CD8-positive, alpha-beta memory T cell (primary cell): ENCODE results near the gene MTAP. TPM values are rescaled to one million over a fixed set of nuclear protein-coding genes. Genes with fewer than 3 reads are reported as not detected.

Experiments
- CTCF ChIA-PET: fragments of 350-600 bp; sonication (Branson Sonifier 250); formaldehyde crosslinking; loops from one replicate; lab custom pipeline; 2021; ENCODE audit warnings: antibody characterized with exemption; lab: Charles Lee
- POLR2A ChIA-PET: fragments of 350-600 bp; sonication (Branson Sonifier 250); formaldehyde crosslinking; loops from one replicate; lab custom pipeline; 2021; ENCODE audit warnings: antibody characterized with exemption; lab: Charles Lee
- DNase-seq, 5 donors: peaks; one replicate each; pipeline versions ENCODE4 v3.0.0 to v3.0.0-alpha.2; 2020 to 2022; ENCODE audit warnings: mixed read lengths in 1 of 5
- H3K27ac ChIP-seq: one replicate; pipeline ENCODE4 v1.7.0; 2013; ENCODE audit warnings: low read depth, mild to moderate bottlenecking, low read length, moderate library complexity
- H3K27me3 ChIP-seq: 2 replicates; pipeline ENCODE4 v1.7.0; 2013; ENCODE audit warnings: low read length, mild to moderate bottlenecking; ENCODE audit not compliant: insufficient read depth, poor library complexity, severe bottlenecking
- H3K36me3 ChIP-seq: 2 replicates; pipeline ENCODE4 v1.7.0; 2013; ENCODE audit warnings: mild to moderate bottlenecking, low read length, moderate library complexity; ENCODE audit not compliant: insufficient read depth
- H3K4me1 ChIP-seq: 2 replicates; pipeline ENCODE4 v1.7.0; 2013; ENCODE audit warnings: mild to moderate bottlenecking, low read length, moderate library complexity; ENCODE audit not compliant: insufficient read depth
- H3K4me3 ChIP-seq: 2 replicates; pipeline ENCODE4 v1.7.0; 2013; ENCODE audit warnings: mild to moderate bottlenecking, low read length
- H3K9me3 ChIP-seq: 2 replicates; pipeline ENCODE4 v1.7.0; 2013; ENCODE audit warnings: mild to moderate bottlenecking, low read length
- H3K27ac Mint-ChIP-seq, 8 donors: one replicate each; pipeline ENCODE4 v1.8.0; 2020 to 2021; ENCODE audit warnings: mixed read lengths in 8 of 8, mild to moderate bottlenecking in 6 of 8, inconsistent platforms in 3 of 8, moderate library complexity in 3 of 8
- H3K27me3 Mint-ChIP-seq, 2 donors: one replicate each; pipeline ENCODE4 v1.8.0; 2020 to 2021; ENCODE audit warnings: mixed read lengths in 2 of 2, mild to moderate bottlenecking in 1 of 2, moderate library complexity in 1 of 2
- H3K36me3 Mint-ChIP-seq, 3 donors: one replicate each; pipeline ENCODE4 v1.8.0; 2020 to 2021; ENCODE audit warnings: mixed read lengths in 3 of 3, inconsistent platforms in 1 of 3, mild to moderate bottlenecking in 1 of 3
- H3K4me1 Mint-ChIP-seq, 3 donors: one replicate each; pipeline ENCODE4 v1.8.0; 2020 to 2021; ENCODE audit warnings: mixed read lengths in 3 of 3, inconsistent platforms in 1 of 3, mild to moderate bottlenecking in 1 of 3
- H3K4me3 Mint-ChIP-seq, 7 donors: one replicate each; pipeline ENCODE4 v1.8.0; 2020 to 2021; ENCODE audit warnings: mixed read lengths in 7 of 7, mild to moderate bottlenecking in 6 of 7, moderate library complexity in 4 of 7, inconsistent platforms in 2 of 7
- H3K9me3 Mint-ChIP-seq, 5 donors: one replicate each; pipeline ENCODE4 v1.8.0; 2020 to 2022; ENCODE audit warnings: mixed read lengths in 5 of 5, mild to moderate bottlenecking in 3 of 5, moderate library complexity in 2 of 5, inconsistent platforms in 1 of 5
- polyA plus RNA-seq: library from polyadenylated mRNA; unstranded; fragments of 300-500 nt; fragmentation: Illumina TruSeq; gene quantifications from one replicate; pipeline ENCODE4 v1.2.3, GENCODE V29; 2021
- total RNA-seq, 2 experiments: library from RNA; stranded (reverse); gene quantifications; one replicate each; pipeline ENCODE4 v1.2.3, GENCODE V29; 2021

The MTAP gene
- total and polyA plus RNA-seq, 3 experiments from 2014 or later: 19.3 to 81.6 (median 77.4) TPM

DNA sequence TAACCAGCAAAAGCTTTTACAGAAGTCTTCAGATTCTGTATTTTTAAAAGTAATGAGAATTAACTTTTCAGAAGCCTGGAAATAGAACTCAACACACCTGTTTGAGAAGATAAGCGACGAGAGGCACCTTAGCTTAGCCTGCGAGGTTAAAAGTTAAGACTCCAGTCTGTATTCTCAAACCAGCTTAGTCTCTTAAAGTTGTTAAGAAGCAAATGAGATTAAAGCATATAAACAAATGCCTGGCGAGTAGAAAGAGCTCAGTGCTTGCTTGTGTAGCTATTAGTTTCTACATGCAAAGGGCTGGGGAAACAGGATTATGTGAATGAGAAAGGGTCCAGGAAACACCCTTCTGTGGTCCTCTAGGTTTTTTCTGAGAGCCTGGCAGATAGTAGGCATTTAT lies 51.7 kb downstream of the MTAP start:
- Histone ChIP-seq H3K9me3 (no peaks in the 10 kb centered on the region), H3K4me1 (peaks cover 7% of the 10 kb centered on the region), H3K27me3 (no peaks in the 10 kb centered on the region), H3K4me3 (no peak overlapping the region), H3K27ac (no peak overlapping the region), H3K36me3 (peaks cover 13% of the 10 kb centered on the region)
- ChIA-PET POLR2A (no interaction called here), CTCF (no interaction called here)
- peaks cover 6 to 66% (median 19%) of the 10 kb centered on the region in 3 donors for H3K36me3 Mint-ChIP-seq
- H3K4me3 Mint-ChIP-seq: no peak overlapping the region
- H3K9me3 Mint-ChIP-seq: no peaks in the 10 kb centered on the region
- no peak for DNase-seq
- peaks cover 22 to 49% (median 39%) of the 10 kb centered on the region in 3 donors for H3K4me1 Mint-ChIP-seq
- H3K27ac Mint-ChIP-seq: peak overlapping the region in 1 of 8 donors; percentile 29
- H3K27me3 Mint-ChIP-seq: no peaks in the 10 kb centered on the region

DNA sequence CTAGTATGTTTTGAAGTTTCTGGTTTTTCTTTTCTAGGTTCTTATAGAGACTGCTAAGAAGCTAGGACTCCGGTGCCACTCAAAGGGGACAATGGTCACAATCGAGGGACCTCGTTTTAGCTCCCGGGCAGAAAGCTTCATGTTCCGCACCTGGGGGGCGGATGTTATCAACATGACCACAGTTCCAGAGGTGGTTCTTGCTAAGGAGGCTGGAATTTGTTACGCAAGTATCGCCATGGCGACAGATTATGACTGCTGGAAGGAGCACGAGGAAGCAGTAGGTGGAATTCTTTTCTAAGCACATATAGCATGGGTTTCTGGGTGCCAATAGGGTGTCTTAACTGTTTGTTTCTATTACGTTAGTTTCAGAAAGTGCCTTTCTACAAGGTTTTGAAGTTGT lies 52.2 kb downstream of the MTAP start:
- H3K4me3 Mint-ChIP-seq: no peak overlapping the region
- Histone ChIP-seq H3K27me3 (no peaks in the 10 kb centered on the region), H3K4me3 (no peak overlapping the region), H3K36me3 (peaks cover 13% of the 10 kb centered on the region), H3K27ac (no peak overlapping the region), H3K9me3 (no peaks in the 10 kb centered on the region), H3K4me1 (peaks cover 7% of the 10 kb centered on the region)
- H3K27me3 Mint-ChIP-seq: no peaks in the 10 kb centered on the region
- CTCF ChIA-PET: no interaction called here
- no peak for DNase-seq
- POLR2A ChIA-PET: no interaction called here
- H3K9me3 Mint-ChIP-seq: no peaks in the 10 kb centered on the region
- peaks cover 22 to 49% (median 36%) of the 10 kb centered on the region in 3 donors for H3K4me1 Mint-ChIP-seq
- peak overlapping the region in 2 of 8 donors; percentile 12 to 78 for H3K27ac Mint-ChIP-seq
- peaks cover 3 to 69% (median 23%) of the 10 kb centered on the region in 3 donors for H3K36me3 Mint-ChIP-seq

DNA sequence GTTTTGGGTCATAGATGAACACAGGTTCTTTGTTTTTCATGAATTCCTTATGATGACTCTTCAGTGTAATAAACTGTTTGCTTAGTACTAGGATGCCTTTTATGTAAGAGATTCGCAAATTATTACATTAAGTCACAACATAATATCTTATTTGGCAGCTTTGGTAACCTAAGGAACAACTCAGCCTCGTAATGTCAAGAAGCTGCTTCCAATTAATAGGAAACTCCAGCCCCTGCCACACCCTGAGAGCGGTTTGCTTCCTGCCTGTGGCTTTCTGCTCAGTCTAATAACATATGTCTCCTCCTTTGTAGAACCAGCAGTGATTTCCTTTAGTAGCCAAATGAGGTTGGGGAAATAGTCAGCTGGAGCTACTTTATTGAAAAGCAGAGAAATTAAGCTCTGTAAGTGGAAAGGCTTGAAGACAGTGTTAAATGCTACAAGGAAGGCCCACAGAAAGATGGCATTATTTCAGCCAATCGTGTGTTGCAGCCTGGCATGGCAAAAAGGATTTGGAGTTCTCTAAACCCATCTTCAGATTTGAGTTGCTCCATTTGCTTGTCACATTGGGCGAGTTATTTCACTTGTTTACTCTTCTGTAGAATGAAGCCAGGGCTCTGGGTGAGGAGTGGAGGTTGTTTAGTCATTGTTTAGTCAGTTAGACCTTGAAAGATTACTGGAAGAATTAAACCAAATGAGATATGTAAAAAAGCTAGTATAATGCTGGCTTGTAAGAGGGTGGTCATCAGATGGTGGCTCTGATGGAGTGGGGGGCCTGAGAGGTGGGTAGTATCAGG lies 54.1 kb downstream of the MTAP start:
- H3K27me3 ChIP-seq: no peaks in the 10 kb centered on the region
- no peaks in the 10 kb centered on the region for H3K9me3 ChIP-seq
- H3K36me3 Mint-ChIP-seq: peaks cover 2 to 76% (median 29%) of the 10 kb centered on the region in 3 donors
- CTCF ChIA-PET: no interaction called here
- POLR2A ChIA-PET: no interaction called here
- no peak for DNase-seq
- H3K4me1 ChIP-seq: peaks cover 7% of the 10 kb centered on the region
- H3K36me3 ChIP-seq: peaks cover 16% of the 10 kb centered on the region
- H3K4me1 Mint-ChIP-seq: peaks cover 20 to 41% (median 24%) of the 10 kb centered on the region in 3 donors
- H3K27ac ChIP-seq: no peak overlapping the region
- no peaks in the 10 kb centered on the region for H3K9me3 Mint-ChIP-seq
- no peak overlapping the region for H3K4me3 Mint-ChIP-seq
- no peaks in the 10 kb centered on the region for H3K27me3 Mint-ChIP-seq
- H3K4me3 ChIP-seq: no peak overlapping the region
- peak overlapping the region in 3 of 8 donors; percentile 1 to 13 (median 10) for H3K27ac Mint-ChIP-seq

DNA sequence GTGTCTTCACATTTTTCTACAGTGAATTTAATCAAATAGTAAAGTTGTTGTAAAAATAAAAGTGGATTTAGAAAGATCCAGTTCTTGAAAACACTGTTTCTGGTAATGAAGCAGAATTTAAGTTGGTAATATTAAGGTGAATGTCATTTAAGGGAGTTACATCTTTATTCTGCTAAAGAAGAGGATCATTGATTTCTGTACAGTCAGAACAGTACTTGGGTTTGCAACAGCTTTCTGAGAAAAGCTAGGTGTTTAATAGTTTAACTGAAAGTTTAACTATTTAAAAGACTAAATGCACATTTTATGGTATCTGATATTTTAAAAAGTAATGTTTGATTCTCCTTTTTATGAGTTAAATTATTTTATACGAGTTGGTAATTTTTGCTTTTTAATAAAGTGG lies 60.4 kb downstream of the MTAP start:
- H3K4me3 ChIP-seq: no peak overlapping the region

DNA sequence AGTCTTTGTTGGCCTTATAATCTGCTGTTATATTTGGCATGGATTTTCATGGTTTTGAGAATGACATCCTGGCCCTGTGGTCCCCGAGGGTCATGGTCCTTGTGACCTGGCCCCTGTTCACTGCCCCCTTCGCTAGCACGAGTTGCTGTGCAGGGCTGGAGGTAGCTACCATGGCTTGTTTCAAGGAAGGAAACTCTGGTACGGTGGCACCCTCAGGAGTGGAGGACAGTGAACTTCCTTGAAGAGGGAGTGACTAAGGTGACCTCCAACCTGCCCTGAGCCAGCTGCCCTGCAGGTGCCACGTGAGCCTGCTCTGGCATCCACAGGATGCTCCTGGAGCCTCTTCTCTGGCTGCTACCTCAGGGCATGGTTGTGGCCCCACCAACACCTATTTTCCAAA lies 62.1 kb downstream of the MTAP start:
- H3K4me1 Mint-ChIP-seq: no peaks in the 10 kb centered on the region
- no peak overlapping the region for H3K4me3 Mint-ChIP-seq
- ChIA-PET POLR2A (no interaction called here), CTCF (no interaction called here)
- H3K27ac Mint-ChIP-seq: no peak overlapping the region
- no peaks in the 10 kb centered on the region for H3K9me3 Mint-ChIP-seq
- peaks cover 30 to 63% (median 35%) of the 10 kb centered on the region in 3 donors for H3K36me3 Mint-ChIP-seq
- Histone ChIP-seq H3K4me1 (no peaks in the 10 kb centered on the region), H3K36me3 (peaks cover 5% of the 10 kb centered on the region), H3K4me3 (no peak overlapping the region), H3K27ac (no peak overlapping the region), H3K9me3 (no peaks in the 10 kb centered on the region), H3K27me3 (no peaks in the 10 kb centered on the region)
- no peak for DNase-seq
- no peaks in the 10 kb centered on the region for H3K27me3 Mint-ChIP-seq

More for the DNA sequence above, 60.4 kb downstream of the MTAP start:
- Histone ChIP-seq H3K9me3 (no peaks in the 10 kb centered on the region), H3K4me1 (no peaks in the 10 kb centered on the region), H3K27me3 (no peaks in the 10 kb centered on the region), H3K36me3 (peaks cover 10% of the 10 kb centered on the region), H3K27ac (no peak overlapping the region)
- Mint-ChIP-seq H3K27ac (no peak overlapping the region), H3K36me3 (peaks cover 30 to 80% (median 43%) of the 10 kb centered on the region in 3 donors), H3K27me3 (no peaks in the 10 kb centered on the region), H3K9me3 (no peaks in the 10 kb centered on the region), H3K4me1 (no peaks in the 10 kb centered on the region), H3K4me3 (no peak overlapping the region)
- CTCF ChIA-PET: no interaction called here
- no peak for DNase-seq
- POLR2A ChIA-PET: no interaction called here

DNA sequence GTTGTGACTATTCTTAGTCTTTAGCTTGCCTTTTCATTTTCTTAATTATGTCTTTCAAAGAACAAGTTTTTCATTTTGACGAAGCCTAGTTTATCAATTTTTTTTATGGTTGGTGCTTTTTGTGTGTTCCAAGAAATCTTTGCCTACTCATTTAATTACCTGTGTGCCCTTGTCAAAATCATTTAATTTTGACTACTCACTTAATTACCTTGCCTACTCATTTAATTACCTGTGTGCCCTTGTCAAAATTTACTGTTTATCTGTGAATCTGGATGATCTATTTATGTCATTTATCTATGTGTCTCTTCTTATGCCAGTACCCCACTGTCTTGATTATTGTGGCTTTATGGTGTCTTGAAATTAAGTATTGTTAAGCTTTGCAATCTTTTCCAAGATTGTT lies 63.9 kb downstream of the MTAP start:
- Histone ChIP-seq H3K27me3 (no peaks in the 10 kb centered on the region), H3K4me3 (no peak overlapping the region), H3K9me3 (no peaks in the 10 kb centered on the region), H3K27ac (no peak overlapping the region), H3K4me1 (no peaks in the 10 kb centered on the region), H3K36me3 (peaks cover 3% of the 10 kb centered on the region)
- ChIA-PET CTCF (no interaction called here), POLR2A (interaction anchor here (0.5 kb wide), 1 partner anchor 1212 kb away, joined by 6 read pairs; no protein-coding TSS in a partner anchor)
- Mint-ChIP-seq H3K4me1 (no peaks in the 10 kb centered on the region), H3K9me3 (no peaks in the 10 kb centered on the region), H3K4me3 (no peak overlapping the region), H3K27me3 (no peaks in the 10 kb centered on the region), H3K27ac (no peak overlapping the region), H3K36me3 (peaks cover 31 to 49% (median 31%) of the 10 kb centered on the region in 3 donors)
- no peak for DNase-seq

DNA sequence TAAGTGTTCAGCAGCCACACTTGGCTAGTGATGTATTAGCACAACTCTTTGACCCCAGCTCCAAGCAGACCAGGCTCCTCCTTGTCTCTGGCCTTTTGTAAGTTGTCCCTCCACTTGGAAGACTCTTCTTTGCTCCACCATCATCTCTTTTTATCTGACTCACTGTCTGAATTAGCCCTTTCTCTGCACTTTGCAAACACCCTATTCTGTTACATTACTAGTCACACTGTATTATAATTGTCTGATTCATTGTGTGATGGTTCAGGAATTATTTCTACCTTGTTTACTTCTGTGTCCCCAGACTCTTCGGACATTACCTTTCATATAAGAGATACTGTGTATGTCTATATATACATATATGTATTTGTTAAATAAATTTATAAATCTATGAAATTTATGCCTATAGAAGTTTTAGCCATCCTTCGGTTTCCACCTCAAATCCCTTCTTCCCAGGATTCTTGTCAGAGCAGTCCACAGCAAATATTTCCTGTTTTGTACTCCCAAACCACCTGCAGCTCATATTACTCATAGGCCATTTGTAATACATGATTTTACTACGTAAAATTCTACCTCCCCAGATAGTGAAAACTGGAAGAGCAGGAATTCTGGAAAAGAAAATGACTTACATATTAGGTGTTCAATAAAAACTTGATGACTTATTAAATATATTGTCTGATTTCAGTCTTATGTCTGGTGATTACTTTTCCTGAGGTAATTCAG lies 69.0 kb downstream of the MTAP start:
- CTCF ChIA-PET: no interaction called here
- H3K36me3 ChIP-seq: no peaks in the 10 kb centered on the region

DNA sequence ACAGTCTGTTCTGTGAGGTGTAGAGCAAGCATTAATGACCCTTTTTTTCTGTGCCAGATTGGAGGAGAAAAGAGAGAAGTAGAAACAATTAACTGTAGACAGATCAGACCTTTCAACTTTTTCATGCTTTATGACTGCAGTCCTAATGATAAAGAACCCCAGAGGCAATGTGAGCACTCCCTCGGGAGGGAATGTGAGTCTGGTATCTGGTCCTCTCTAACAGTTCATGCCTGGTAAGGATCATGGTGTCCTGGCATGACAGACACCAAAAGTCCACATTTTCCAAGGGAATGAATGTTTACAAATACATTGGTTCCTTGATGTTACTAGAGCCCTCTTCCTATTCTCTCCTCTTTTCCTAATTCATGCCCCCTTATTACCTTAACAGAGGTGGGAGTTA lies 70.3 kb downstream of the MTAP start:
- Histone ChIP-seq H3K4me1 (no peaks in the 10 kb centered on the region), H3K9me3 (no peaks in the 10 kb centered on the region), H3K27me3 (no peaks in the 10 kb centered on the region), H3K36me3 (no peaks in the 10 kb centered on the region), H3K27ac (no peak overlapping the region), H3K4me3 (no peak overlapping the region)
- Mint-ChIP-seq H3K4me1 (peaks cover 0 to 6% (median 5%) of the 10 kb centered on the region in 3 donors), H3K4me3 (no peak overlapping the region), H3K27ac (peak overlapping the region in 1 of 8 donors; percentile 41), H3K27me3 (no peaks in the 10 kb centered on the region), H3K9me3 (peaks cover 0 to 18% (median 8%) of the 10 kb centered on the region in 5 donors), H3K36me3 (peaks cover 16 to 55% (median 42%) of the 10 kb centered on the region in 3 donors)
- ChIA-PET POLR2A (no interaction called here), CTCF (no interaction called here)
- DNase-seq: no peak

More for the DNA sequence above, 69.0 kb downstream of the MTAP start:
- POLR2A ChIA-PET: no interaction called here
- Histone ChIP-seq H3K9me3 (no peaks in the 10 kb centered on the region), H3K4me3 (no peak overlapping the region), H3K4me1 (no peaks in the 10 kb centered on the region), H3K27ac (no peak overlapping the region), H3K27me3 (no peaks in the 10 kb centered on the region)
- DNase-seq: no peak
- H3K4me3 Mint-ChIP-seq: no peak overlapping the region
- H3K4me1 Mint-ChIP-seq: peaks cover 0 to 6% (median 5%) of the 10 kb centered on the region in 3 donors
- H3K27ac Mint-ChIP-seq: peak overlapping the region in 1 of 8 donors; percentile 7
- H3K27me3 Mint-ChIP-seq: no peaks in the 10 kb centered on the region
- H3K36me3 Mint-ChIP-seq: peaks cover 15 to 42% (median 41%) of the 10 kb centered on the region in 3 donors
- peaks cover 0 to 15% (median 6%) of the 10 kb centered on the region in 5 donors for H3K9me3 Mint-ChIP-seq
